ENCODE measurements around the gene LIMK1. TPM values are rescaled to one million over a fixed set of nuclear protein-coding genes. Genes with fewer than 3 reads are reported as not detected.

LIMK1 gene
- total and polyA plus RNA-seq, 2 of the 13 experiments (the other 11 are each of a cell fraction or from before 2014, with no cell fraction given), result 8.9 to 18.8 TPM

DNA sequence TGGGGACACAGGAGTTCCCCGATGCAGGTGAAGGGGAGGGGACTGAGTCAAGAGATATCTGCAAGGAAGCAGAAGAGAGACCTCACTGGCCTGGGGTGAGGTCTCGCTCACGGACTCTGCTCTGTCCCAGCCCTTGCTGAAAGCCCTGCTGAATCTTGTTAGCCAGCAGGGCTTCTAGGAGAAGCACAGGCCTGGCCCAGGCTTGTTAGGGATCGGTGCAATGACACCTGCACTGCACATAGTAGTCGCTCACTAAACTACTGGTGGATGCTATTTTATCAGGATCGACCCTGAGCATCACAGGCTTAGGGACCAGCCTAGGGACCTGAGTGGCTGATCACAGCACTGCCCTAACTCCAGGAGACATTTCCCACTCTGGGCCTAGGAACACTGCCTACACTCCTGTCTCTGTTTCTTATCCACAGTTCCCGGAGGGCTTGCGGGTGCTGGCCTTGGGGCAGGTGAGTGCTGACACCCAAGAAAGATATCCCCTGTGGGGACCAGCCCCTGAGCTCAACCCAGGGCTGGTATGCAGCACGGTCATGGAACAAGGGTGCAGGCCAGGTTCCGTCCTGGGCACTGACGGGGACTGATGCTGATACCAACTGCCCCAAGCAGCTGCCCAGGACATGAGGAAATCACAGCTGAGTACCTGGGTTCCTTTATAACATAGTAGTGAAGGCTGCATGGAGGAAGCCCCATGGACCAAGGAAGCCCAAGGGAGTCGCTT, 42.6 kb upstream of the LIMK1 start (continued):
- TF ChIP-seq, protein P1, sequence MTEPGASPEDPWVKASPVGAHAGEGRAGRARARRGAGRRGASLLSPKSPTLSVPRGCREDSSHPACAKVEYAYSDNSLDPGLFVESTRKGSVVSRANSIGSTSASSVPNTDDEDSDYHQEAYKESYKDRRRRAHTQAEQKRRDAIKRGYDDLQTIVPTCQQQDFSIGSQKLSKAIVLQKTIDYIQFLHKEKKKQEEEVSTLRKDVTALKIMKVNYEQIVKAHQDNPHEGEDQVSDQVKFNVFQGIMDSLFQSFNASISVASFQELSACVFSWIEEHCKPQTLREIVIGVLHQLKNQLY (CRISPR knock-in tag; IDR thresholded peaks at IDR 0.05), result no peak
- no peak for TF ChIP-seq KDM4B (CRISPR knock-in tag; IDR thresholded peaks at IDR 0.05)
- TF ChIP-seq, protein P2, sequence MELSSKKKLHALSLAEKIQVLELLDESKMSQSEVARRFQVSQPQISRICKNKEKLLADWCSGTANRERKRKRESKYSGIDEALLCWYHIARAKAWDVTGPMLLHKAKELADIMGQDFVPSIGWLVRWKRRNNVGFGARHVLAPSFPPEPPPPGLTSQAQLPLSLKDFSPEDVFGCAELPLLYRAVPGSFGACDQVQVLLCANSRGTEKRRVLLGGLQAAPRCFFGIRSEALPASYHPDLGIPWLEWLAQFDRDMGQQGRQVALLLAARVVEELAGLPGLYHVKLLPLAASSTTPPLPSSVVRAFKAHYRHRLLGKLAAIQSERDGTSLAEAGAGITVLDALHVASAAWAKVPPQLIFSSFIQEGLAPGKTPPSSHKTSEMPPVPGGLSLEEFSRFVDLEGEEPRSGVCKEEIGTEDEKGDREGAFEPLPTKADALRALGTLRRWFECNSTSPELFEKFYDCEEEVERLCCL (CRISPR knock-in tag; IDR thresholded peaks at IDR 0.05; ENCODE audit: borderline replicate concordance), result no peak
- no peak for TF ChIP-seq KDM2A (CRISPR knock-in tag; IDR thresholded peaks at IDR 0.05; ENCODE audit: borderline replicate concordance, low read depth)
- TF ChIP-seq HNF4A (CRISPR knock-in tag; IDR thresholded peaks at IDR 0.05), result no peak
- TF ChIP-seq RFXAP (CRISPR knock-in tag; IDR thresholded peaks at IDR 0.05; ENCODE audit: borderline replicate concordance), result no peak
- no peak for TF ChIP-seq NFATC3 (CRISPR knock-in tag; IDR thresholded peaks at IDR 0.05)
- TF ChIP-seq HES4 (CRISPR knock-in tag; IDR thresholded peaks at IDR 0.05; ENCODE audit: borderline replicate concordance), result no peak

DNA sequence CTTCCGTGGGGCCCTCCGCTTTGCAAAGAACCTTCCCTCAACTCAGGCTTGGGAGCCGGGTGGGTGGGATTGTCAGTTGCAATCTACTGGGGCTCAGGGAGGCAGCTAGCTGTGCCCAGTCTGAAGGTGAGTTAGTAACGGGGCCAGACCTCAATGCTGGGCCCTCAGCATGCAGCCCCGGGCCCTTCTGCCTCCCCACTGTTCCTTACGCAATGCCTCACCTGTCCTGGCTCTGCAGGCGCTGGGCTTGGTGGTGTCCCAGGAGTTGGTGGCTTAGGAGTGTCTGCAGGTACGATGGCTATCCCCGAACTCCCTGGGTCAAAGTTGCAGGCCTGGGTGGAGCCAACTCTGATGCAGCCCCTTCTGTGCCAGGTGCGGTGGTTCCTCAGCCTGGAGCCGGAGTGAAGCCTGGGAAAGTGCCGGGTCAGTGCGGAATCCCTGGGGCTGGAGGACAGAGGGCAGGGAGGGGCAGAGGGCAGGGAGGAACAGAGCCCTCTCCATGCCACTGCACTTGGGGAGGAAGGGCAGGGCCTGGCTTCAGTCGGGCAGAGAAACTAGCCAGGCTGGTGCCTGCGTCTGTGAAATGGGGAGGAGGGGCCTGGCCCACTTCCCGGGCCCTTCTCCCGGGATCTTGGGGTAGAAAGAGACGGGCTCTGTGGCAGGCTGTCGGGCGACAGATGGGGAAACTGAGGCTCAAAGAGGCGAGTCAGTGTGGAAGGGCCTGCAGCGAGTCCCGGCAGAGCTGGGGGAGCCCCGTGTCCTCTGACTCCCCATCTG, 40.7 kb upstream of the LIMK1 start:
- H4K20me1 ChIP-seq (ENCODE audit: insufficient read depth, low read length), result peaks cover 5% of the 10 kb centered on the region; the same call in 1 of the 2 replicates
- 21% methylated on average over 17 of the region's 24 CpGs for WGBS (ENCODE audit: low lambda C conversion rate)
- BruUV-seq (replicated peaks), result no TSS peak
- no peak for DNase-seq (ENCODE audit: low spot score)
- no peak overlapping the region for H3K9ac ChIP-seq (ENCODE audit: insufficient read depth, low read depth, low read length)
- H3K27me3 ChIP-seq (ENCODE audit: control insufficient read depth in 1 of 2, insufficient read depth in 2 of 2, low read length in 2 of 2), result peaks cover 8 to 55% of the 10 kb centered on the region in 2 experiments; a peak in 4 of 5 replicates
- in situ Hi-C loops (cut with HindIII; ENCODE audit: extremely low pct_ligation_motif_present, low pct_unique_long_range_greater_than_20kb) (no loop called here), intact Hi-C loops (cut with micrococcal nuclease; ENCODE audit: unreplicated experiment) (no loop called here)
- POLR2A ChIA-PET, result no interaction called here
- FAIRE-seq, result no peak
- H3K4me2 ChIP-seq (ENCODE audit: low read depth, low read length), result no peak overlapping the region
- no peaks in the 10 kb centered on the region for H3K4me1 ChIP-seq (ENCODE audit: insufficient read depth, low read length)
- H3K79me2 ChIP-seq (ENCODE audit: insufficient read depth, low read length), result no peaks in the 10 kb centered on the region
- ATAC-seq, result no peak
- H3K36me3 ChIP-seq (replicated peaks in 1 of 2; ENCODE audit: control insufficient read depth in 1 of 2, insufficient read depth in 2 of 2, low read length in 2 of 2), result no peaks in the 10 kb centered on the region
- H3K27ac ChIP-seq (ENCODE audit: extremely low read length, insufficient read depth, low read length), result no peak overlapping the region
- H3K9me3 ChIP-seq (ENCODE audit: low read length), result no peaks in the 10 kb centered on the region
- H3K4me3 ChIP-seq (replicated peaks in 1 of 3; ENCODE audit: insufficient read depth in 1 of 3, low read depth in 2 of 3, low read length in 3 of 3), result no peak overlapping the region
- CTCF ChIA-PET (ENCODE audit: low intra/inter-chr PET ratio, low total read pairs), result no interaction called here
- H2AFZ ChIP-seq (ENCODE audit: low read length), result no peak overlapping the region
- TF ChIP-seq ZNF101 (CRISPR knock-in tag; IDR thresholded peaks at IDR 0.05; ENCODE audit: borderline replicate concordance, low read depth) (no peak), CEBPB (IDR thresholded peaks at IDR 0.05; ENCODE audit: borderline replicate concordance, low read depth, low read length) (peak; percentile 40; the same call in 1 of the 2 replicates)

Data from HepG2 (cell line).